Fibroblast of skin of right biceps (primary cell): ENCODE measurements around the gene SNAI1.
"Not testable (repeated sequence)": the region's sequence is repeated elsewhere in the genome, so short reads cannot be mapped to it uniquely, and the experiment has no call there.

Source experiments
- DNase-seq: peaks from one replicate; pipeline ENCODE4 v3.0.0-alpha.2; 2013

The SNAI1 gene

GRCh38 chr20:49982346-49983122, at the start of gene SNAI1:
Gene SNAI1, plus strand, starts transcription at chr20:49982980. Its CDS starts 80 bp downstream, at chr20:49983060.
- peak; percentile 86 for DNase-seq

DNA sequence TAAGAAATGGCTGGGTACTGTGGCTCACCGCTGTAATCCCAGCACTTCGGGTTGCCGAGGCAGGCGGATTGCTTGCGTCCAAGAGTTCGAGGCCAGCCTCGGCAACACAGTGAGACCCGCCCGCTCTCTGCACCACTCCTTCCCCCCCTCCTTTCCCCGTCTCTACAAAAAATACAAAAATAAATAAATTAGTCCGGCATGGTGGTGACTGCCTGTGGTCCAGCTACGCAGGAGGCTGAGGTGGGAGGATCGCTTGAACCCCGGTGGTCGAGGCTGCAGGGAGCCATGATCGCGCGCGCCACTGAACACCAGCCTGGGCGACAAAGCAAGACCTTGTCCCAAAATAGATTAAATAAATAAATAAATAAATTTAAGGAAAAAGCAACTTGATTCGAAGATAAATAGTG, 47.0 kb upstream of the SNAI1 start:
- no peak for DNase-seq

GRCh38 chr20:49936153-49937026, 46.4 kb upstream of the SNAI1 start, which contains the start of gene RNF114:
Gene RNF114, plus strand, starts transcription at chr20:49936397. Its CDS starts 16 bp downstream, at chr20:49936413.
- peak; percentile 91 for DNase-seq

DNA sequence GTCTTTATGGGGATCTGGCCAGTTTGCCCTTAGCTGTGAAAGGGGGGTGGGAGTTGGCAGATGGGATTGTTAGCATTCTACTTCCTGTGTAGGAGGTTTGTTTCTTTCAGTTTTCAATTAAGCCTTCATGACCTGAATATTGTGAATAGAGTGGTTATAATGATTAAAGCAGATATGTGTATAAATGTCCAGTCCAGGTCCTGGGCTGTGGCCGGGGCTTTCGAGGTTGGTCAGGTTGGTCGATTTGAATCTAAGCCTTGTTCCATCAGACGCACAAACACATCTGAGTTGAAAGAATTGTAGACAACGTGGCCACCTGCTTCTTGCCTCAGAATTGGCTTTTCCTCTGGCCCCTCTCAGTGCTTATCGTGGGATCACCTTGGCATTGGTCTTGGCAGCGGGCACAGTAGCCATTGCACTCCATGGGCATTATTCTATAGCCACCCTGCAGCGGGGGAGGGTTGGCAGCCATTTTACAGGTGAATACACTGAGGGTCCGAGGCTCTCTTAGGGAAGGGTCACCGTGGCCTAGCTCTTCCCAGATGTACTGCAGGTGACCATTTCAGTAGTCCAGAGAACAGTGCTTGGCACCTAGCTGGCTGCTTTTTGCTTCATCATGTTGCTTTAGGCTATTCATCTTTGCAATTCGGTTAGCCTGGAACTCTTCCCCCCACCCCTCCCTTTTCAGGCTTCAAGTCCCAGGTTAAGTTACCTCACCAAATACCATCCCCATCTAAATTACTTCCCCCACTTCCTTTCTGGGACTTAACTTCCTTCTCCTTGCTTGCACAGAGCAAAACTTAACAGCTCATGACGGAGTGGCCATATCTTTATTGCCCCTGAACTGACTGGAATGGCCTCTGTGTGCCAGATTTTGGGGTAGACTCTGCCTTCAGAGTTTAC, 45.5 kb upstream of the SNAI1 start:
- DNase-seq = no peak

DNA sequence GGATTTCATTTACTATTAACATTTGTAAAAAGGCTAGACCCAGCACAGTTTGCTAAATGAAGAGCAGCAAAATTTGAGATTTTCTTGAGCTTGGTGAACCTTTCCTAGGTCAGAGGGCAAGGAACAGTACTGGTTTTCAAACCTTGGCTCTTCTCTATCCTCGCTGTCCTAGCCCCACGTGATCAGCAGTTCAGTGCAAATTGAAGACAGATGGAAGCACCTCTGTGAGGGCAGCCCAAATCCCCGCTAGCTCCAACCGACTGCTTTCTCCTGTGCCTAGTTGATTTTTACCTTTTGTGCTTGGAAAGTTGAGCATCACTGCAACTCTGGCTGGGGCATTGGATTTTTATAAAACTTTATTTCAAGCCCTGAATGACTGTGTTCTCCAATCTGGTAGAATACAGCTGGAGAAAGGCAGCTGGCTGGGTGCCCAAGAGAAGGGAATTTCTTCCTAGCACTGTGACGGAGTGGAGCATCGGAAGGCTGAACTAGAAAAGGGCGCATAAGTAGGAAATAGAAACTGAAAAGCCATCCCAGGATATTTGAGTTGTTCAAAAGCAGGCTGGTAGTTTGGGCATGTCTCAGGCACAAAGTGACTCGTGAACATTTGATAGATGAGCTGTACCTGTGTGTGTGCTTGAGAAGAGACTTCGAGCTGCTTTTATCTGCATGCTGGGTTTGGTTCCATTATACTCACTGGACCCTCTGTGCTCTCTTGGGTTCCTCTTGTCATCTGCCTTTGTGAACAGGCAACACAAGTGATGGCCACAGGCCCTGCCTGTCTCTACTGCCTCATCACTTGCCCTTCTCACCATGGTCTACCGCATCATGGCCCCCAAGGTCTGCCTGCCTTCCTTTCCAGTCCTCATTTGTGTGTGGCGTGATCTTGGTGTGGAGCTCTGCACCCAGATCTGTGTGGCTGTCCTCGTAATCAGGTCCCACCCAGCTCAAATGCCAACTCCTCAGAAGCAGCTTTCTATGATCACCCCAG, 44.3 kb upstream of the SNAI1 start:
- DNase-seq = peak; percentile 73

- no peak for DNase-seq
Observed at GRCh38 chr20:49941456-49941855, 41.3 kb upstream of the SNAI1 start.

DNA sequence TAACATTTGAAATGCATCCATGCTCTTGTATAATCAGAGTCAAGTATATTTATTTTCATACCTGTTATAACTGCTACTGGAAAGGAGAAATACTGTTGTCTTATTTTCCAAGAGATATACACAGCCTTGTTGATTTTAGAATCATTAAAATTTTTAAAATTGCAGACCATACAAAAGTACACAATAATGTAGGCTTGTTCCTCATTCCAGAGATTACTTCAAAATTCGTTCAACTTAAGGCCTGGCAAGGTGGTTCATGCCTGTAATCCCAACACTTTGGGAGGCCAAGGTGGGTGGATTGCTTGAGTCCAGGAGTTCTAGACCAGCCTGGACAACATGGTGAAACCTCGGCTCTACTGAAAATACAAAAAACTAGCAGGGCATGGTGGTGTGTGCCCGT, 40.5 kb upstream of the SNAI1 start:
- DNase-seq = no peak

DNA sequence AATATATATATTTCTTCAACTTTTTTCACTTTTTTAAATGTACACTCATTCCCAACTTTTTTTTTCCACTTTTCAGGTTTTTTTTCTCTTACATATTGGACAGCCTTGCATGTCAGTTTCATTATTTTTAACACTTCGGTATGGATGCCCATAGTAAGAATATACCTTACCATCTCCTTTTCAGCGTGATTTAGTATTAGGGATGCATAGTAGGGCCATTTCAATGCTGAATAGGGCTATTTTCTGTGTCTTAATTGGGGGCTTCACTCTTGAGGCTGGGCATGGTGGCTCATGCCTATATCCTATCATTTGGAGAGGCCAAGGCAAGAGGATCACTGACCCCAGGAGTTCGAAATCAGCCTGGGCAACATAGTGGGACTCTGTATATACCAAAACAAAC, 39.8 kb upstream of the SNAI1 start:
- no peak for DNase-seq

GRCh38 chr20:49945306-49945700, 37.5 kb upstream of the SNAI1 start:
- DNase-seq = no peak

- no peak for DNase-seq
Observed at GRCh38 chr20:49945701-49946477, 36.9 kb upstream of the SNAI1 start.

DNA sequence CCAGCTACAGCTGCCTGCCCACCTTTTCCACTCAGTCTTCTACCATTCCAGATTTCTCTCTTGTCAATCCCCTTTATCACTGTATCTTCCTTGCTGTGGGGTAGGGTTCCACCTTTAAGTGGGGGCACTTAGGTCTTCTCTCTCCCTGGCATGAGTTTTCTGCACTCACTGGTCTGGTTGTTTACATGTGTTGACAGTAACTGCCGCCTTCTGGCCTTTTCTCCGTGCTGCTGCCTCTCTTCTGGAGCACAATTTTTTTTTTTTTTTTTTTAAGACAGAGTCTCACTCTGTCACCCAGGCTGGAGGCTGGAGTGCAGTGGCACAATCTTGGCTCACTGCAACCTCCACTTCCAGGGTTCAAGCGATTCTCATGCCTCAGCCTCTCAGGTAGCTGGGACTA, 34.6 kb upstream of the SNAI1 start:
- DNase-seq = no peak

- peak; percentile 98 for DNase-seq
Observed at GRCh38 chr20:49948809-49949507, 33.8 kb upstream of the SNAI1 start.

- peak; percentile 84 for DNase-seq
Observed at GRCh38 chr20:49951151-49951550, 31.6 kb upstream of the SNAI1 start.

DNA sequence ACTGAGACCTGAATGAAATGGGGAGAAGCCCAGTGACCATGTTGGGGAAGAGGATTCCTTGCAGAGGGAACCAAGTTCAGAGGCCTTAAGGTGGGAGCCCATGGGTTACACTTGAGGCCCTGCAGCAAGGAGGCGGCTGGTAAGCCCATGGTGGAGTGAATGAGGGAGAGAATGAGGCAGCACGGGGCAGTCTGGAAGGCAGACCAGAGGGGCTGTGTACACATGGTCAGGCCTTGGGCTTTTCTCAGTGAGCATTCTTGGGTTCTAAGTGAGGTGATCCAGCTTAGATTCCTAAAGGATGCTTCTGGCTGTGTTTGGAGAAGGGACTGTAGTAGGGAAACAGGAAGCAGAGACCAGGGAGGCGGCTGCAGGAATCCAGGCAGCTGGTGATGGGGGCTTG, 27.6 kb upstream of the SNAI1 start:
- no peak for DNase-seq

DNA sequence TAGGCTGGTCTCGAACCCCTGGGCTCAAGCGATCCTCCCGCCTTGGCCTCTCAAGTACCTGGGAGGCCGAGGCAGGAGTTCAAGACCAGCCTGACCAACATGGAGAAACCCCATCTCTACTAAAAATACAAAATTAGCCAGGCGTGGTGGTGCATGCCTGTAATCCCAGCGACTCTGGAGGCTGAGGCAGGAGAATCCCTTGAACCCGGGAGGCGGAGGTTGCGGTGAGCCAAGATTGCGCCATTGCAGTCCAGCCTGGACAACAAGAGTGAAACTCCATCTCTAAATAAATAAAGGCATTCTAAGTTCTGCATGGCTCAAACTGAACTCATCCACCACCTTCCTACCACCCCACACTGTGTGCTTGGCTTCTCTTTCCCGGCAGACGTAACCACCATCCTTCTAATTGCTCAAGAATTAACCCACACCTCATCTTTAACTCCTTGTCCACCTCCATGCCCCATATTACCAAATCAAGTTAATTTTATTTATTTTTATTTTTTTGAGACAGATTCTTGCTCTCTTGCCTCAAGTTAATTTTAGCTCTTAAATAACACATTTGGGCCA, 26.9 kb upstream of the SNAI1 start:
- not testable (repeated sequence) for DNase-seq

DNA sequence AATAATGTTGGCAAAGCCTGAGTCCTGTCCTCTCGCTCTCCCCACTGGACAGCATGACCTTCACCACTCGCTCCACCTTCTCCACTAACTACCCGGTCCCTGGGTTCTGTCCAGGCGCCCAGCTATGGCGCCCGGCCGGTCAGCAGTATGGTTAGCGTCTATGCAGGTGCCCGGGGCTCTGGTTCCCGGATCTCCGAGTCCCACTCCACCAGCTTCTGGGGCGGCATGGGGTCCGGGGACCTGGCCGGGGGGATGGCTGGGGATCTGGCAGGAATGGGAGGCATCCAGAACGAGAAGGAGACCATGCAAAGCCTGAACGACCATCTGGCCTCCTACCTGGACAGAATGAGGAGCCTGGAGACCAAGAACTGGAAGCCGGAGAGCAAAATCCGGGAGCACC, 26.1 kb upstream of the SNAI1 start:
- DNase-seq = no peak

GRCh38 chr20:49957089-49957938, 25.5 kb upstream of the SNAI1 start:
- DNase-seq = not testable (repeated sequence)

DNA sequence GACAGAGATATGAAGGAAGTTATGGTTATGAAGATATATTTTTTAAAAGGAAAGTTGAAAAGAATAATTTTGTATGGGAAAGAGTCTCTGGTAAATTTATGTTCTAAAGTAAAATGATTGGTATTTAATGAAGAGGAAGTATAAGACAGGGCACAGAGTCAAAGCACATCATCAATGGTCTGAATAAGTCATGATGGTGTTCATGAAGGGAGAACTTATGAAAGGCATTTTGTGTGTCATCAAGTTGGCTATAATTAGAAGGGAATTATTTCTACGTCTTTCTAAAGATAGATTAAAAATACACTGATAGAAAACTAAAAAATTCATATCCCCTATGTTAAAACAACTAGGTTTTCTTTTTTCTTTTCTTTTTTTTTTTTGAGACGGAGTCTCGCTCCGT, 21.4 kb upstream of the SNAI1 start:
- DNase-seq = no peak
